ENCODE measurements around the gene FYN.

Gene FYN

DNA sequence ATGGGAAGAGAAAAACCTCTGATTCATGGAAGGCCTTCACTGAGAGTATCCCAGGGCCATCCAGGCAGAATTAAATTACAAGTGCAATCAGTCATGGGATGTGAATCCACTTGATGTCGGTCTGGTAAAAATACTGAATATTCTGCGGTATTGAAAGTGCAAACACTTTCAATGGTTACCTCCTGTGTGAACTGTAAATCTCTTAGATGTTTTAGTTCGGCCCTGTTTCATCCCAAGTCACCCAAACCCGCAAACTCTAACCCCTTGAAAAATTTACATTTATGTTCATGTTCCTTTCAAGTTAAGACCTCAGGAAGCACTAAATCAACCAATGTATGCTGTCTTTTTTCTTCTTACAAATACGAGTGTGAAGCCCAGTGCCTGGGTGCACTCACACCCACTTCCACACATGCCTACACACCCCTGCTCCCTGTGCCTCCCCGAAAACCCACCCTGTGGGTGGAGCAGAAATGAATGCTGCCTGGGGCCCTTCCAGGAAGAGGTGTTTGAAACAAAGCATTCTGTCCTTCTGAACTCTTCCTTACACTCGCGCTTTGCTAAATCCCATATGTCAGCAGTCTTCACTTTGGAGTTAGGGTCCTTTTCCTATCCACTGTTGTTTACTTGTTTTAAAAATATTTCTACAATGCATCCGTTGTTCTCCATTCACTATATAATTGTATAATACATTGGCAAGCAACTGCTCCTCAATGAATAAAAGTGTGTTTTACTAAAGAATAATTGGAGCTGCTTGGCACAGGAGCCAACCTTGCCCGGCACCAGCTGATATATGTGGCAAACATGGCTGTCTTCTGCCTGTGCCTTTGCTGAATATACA lies 62.7 kb downstream of the FYN start:
- DNase-seq (ENCODE audit: low read depth) = no peak
- H3K4me3 ChIP-seq (ENCODE audit: low read depth, low read length) = no peak overlapping the region
- TF ChIP-seq, protein P1, sequence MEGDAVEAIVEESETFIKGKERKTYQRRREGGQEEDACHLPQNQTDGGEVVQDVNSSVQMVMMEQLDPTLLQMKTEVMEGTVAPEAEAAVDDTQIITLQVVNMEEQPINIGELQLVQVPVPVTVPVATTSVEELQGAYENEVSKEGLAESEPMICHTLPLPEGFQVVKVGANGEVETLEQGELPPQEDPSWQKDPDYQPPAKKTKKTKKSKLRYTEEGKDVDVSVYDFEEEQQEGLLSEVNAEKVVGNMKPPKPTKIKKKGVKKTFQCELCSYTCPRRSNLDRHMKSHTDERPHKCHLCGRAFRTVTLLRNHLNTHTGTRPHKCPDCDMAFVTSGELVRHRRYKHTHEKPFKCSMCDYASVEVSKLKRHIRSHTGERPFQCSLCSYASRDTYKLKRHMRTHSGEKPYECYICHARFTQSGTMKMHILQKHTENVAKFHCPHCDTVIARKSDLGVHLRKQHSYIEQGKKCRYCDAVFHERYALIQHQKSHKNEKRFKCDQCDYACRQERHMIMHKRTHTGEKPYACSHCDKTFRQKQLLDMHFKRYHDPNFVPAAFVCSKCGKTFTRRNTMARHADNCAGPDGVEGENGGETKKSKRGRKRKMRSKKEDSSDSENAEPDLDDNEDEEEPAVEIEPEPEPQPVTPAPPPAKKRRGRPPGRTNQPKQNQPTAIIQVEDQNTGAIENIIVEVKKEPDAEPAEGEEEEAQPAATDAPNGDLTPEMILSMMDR (IDR thresholded peaks at IDR 0.05; ENCODE audit: insufficient read depth, low read depth, low read length, missing control alignments) = no peak

DNA sequence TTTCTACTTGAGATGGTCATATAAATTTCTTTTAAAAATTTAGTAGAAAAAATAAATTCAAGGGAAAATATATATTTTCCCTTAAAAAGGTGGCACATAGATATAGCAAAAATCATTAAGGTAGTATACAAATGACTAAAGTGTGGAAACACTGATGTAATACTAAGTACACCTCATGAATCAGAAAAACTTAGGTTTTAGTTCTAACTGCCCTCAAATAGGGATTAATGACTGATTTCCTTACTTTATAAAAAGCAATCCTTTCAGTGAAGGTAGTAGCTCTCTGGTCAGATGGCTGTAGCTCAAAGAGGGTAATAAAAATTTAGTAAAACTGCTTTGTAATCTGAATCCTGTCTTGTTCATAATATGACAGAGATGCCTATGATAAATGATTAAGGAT lies 63.5 kb downstream of the FYN start:
- no peak overlapping the region for H3K4me3 ChIP-seq (ENCODE audit: low read depth, low read length)
- no peak for DNase-seq (ENCODE audit: low read depth)
- TF ChIP-seq, protein P1 (IDR thresholded peaks at IDR 0.05; ENCODE audit: insufficient read depth, low read depth, low read length, missing control alignments) = no peak

DNA sequence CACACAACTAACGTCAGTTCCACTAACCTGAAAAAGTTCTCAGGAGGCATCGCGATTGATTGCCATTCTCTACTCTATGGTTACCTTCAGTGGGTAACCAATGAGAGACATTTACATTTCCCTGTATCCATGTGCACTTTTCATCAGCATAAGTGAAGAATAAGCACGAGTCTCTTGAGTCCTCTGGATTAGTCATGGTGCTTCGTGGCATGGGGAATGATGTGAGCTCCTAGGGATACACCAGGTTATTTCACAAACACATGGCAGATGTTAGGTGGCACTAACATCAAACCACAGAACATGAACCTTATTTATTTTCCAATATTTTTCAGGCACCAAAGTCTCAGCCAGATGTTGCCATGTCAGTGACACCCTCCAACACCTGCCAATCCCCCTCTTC lies 64.0 kb downstream of the FYN start:
- no peak overlapping the region for H3K4me3 ChIP-seq (ENCODE audit: low read depth, low read length)
- no peak for DNase-seq (ENCODE audit: low read depth)
- TF ChIP-seq, protein P1 (IDR thresholded peaks at IDR 0.05; ENCODE audit: insufficient read depth, low read depth, low read length, missing control alignments) = no peak

DNA sequence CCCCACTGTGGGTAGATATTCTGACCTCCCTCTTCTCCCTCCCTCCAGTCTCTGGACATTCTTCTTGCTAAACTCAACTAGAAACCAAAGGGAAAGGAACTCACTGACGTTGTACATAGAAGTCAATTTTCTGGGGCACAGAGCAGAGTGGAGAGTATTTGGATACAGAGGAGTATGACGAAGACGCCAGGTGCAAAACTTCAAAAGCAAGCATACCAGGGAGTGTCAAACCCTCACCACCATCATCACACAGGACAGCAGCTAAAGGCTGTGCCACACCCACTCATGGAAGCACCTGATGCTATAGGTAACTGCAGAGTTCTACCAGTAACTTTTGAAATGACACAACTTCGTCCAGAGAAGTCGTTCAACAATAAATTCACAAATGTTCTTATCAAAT lies 64.8 kb downstream of the FYN start:
- DNase-seq (ENCODE audit: low read depth) = no peak
- TF ChIP-seq, protein P1 (IDR thresholded peaks at IDR 0.05; ENCODE audit: insufficient read depth, low read depth, low read length, missing control alignments) = no peak

DNA sequence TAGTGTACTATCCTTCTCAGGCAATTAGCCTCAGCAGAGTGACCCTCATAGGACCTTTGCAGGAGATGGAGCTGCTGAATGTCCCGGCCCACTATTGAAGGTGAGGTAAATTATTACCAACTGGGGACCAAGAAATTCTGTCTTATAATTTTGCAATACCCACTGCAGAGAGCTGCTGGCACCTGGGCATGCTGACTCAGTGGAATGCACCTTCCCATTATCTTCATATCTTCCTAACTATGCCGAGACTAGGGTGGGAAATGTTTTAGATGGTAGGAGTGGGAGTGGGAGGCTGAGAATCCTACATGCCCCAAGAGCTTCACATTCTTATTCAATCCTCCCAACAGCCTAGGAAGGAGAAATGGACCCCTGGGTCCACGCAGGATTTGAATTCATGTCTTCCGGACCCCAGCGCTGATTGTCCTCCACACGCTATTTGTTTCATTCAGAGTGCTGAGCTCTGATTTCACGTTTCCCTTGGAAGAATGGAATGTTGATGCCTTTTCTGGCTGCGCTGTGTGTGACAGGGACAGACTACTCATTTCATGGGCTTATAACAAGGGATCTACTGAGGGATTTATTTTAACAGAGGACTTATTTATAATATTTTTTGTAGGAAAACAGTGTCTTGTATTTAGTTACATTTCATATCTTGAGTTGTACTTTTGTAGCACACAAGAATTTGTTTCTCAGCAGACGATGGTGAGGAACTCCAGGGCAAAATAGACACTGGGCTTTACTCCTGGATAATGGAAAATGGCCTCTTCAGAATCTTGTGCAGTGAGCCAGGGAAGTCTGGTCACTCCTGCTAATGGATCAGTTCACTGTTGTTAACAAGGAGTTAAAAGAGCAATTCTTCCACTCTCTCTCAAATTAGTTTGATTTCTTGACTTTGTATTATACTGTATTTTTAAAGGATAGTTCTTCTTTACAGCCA lies 66.4 kb downstream of the FYN start:
- DNase-seq (ENCODE audit: low read depth) = no peak
- no peak overlapping the region for H3K4me3 ChIP-seq (ENCODE audit: low read depth, low read length)
- TF ChIP-seq, protein P1 (IDR thresholded peaks at IDR 0.05; ENCODE audit: insufficient read depth, low read depth, low read length, missing control alignments) = no peak

More for the DNA sequence above, 64.8 kb downstream of the FYN start:
- H3K4me3 ChIP-seq (ENCODE audit: low read depth, low read length) = no peak overlapping the region

DNA sequence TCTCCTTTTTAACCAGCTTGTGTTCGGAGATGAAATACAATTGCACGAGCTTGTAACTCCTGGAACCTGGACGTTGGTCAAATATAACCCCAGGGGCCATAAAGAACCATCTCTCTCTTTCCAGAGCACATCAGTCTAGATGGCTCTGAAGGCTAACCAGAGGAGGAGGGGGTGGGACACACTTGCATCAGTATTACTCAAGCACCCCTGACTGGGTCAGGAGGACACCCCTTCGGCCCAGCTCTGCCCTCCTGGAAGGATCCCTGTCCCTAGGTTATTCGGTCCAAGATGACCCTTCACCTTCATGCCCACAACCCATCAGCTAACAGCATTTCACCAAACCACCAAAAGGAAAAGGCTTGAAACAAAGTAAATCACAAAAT lies 67.1 kb downstream of the FYN start:
- TF ChIP-seq, protein P1 (IDR thresholded peaks at IDR 0.05; ENCODE audit: insufficient read depth, low read depth, low read length, missing control alignments) = no peak
- no peak overlapping the region for H3K4me3 ChIP-seq (ENCODE audit: low read depth, low read length)
- DNase-seq (ENCODE audit: low read depth) = no peak
